ENCODE results near the gene NENF.
"Not testable (repeated sequence)": the region's sequence is repeated elsewhere in the genome, so short reads cannot be mapped to it uniquely, and the experiment has no call there.

NENF gene

GRCh38 chr1:212432661-212433576 lies at the start of gene NENF:
TSS of gene NENF (plus strand) at chr1:212432920. CDS start at chr1:212432944, 24 bp downstream.
- DNase-seq = peak; percentile 87

GRCh38 chr1:212386029-212386428 lies 46.7 kb upstream of the NENF start:
- DNase-seq = no peak

GRCh38 chr1:212388985-212389716 lies 43.6 kb upstream of the NENF start:
- DNase-seq = no peak

GRCh38 chr1:212395678-212396437 lies 36.9 kb upstream of the NENF start:
- DNase-seq = not testable (repeated sequence)

DNA sequence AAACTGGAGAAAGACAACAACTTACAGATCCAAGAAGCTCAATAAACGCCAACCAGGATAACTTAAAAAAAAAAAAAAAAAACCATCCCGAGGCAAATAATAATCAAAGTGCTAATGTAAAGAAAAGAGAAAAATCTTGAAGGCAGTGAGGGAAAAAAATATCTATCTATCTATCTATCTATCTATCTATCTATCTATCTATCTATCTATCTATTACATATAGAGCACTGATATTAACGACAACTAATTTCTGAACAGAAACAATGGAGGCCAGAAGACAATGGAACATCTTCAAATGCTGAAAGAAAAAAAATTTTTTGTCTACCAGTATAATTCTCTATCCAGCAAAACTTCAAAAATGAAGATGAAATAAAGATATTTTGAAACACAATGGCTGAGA lies 36.1 kb upstream of the NENF start:
- DNase-seq = no peak

DNA sequence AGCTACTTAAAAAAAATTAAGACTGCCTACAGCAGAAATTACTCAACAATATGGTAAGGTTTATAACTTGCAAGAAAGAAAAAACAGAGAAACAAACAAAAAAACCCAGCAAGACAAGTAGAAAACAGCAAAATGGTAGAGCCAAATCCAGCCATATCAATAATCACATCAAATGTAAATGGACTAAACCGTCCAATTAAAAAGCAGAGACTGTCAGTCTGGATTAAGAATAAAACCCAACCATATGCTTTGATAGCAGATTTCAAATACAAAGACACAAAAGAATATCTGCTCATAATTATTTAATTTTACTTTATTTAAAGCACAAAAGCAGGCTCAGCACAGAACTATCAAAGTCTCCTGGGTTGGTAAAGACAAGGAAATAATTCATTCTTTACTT lies 35.5 kb upstream of the NENF start:
- DNase-seq = no peak

- DNase-seq = no peak
Observed at GRCh38 chr1:212401042-212401441, 31.7 kb upstream of the NENF start.

DNA sequence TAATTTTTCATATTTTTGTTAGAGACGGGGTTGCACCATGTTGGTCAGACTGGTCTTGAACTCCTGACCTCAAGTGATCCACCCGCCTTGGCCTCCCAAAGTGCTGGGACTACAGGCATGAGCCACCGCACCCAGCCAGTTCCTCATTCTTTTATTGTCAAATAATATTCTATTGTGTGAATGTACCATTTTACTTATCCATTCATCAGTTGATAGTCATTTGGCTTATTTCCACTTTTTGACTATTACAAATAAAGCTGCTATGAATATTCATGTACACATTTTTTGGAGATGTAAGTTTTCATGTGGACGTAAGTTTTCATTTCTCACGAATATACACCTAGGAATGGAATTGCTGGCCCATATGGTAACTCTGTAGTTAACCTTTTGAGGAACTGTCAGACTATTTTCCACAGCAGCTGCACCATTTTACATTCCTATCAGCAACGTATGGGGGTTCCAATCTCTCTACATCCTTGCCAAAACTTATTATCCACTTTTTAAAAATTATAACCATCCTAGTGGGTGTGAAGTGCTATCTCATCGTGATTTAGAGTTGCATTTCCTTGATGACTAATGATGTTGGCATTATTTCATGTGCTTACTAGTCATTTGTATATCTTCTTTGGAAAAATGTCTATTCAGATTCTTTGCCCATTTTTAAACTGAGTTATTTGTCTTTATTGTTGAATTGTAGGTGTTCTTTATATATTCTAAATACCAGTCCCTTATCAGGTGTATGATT lies 30.7 kb upstream of the NENF start:
- DNase-seq = no peak

- no peak for DNase-seq
Observed at GRCh38 chr1:212402666-212403321, 29.9 kb upstream of the NENF start.

DNA sequence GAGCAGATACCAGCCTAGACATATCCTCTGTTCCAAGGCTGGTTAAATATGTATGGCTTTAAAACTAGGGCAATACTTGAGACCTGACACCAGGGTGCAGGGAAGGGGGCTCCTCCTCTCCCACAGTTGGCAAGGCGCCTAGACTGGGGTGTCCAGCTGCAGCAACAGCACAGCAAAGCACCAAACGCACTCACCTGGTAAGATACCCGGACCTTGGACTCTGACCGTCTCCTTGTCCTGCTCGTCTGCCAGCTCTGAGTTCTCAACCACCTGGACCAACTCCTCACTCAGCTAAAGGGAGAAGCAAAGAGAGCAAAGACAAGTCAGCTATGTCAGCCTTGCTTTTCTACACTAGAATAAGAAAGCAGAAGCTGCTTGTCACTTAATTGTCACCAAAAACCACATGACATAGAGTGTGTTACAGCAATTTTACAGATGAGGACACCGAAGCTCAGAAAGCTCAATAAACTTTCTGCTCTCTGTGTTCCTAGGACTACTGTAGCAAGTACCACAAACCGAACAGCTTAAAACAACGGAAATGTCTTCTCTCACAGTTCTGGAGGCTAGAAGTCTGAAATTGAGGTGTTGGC lies 22.4 kb upstream of the NENF start:
- no peak for DNase-seq

GRCh38 chr1:212412374-212412773 lies 20.3 kb upstream of the NENF start:
- no peak for DNase-seq

DNA sequence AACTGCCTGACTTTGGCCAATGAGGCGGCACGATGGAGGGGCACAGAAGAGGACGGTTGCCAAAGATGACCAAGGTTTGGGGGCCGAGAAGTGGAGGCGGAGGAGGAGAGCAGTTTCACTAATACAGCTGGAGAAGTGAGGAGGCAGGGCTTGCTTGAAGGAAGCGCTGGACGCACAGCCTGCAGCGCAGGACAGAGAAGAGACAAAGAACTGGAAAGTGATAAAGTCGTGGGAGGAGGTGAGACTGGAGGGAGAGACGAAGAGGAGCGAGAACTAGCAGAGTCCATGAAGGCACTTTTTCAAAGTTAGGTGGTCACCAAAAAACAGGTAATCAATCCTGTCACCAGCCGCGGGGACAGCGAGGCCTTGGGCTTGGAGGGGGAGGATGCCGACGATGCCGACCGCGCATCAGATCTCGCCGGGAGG lies 18.8 kb upstream of the NENF start:
- DNase-seq = no peak

DNA sequence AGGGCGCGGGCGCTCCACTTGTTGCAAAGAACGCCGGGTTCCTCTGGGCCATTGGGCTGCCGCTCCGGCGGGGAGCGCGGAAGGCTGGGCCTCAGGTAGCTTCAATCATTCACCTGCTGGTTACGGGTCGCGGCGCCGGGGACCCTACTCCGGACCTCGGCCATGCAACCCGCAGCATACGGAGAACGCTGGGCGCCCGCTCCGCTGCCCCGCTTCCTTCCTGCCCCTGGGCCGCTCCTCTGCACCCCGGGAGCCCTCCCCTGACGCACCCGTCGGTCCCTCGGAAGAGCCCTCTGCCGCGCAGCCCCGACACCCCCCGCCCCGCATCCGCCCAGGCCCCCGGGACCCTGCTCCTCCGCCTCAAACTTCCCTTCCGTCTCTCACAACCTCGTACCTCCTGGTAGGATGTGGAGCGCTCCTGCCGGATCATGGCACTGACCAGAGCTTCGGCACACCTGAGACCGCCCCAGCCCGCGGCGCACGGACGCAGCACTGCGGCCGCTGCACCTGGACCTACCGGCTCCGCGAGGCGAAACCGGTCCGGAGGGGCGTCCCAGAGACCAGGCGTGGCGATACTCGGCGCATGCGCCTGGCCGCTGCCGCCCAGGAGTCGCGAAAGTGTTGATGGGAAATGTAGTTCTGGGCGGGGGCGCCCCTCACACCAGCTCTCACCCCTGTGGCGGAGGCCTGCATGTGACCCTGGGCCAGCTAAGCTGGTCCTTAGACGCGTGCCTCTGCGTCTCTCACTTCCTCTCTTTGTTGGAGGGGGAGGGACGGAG lies 18.2 kb upstream of the NENF start, which contains the start of gene PACC1:
PACC1 (minus strand) TSS at position 559 of the 779 bp plus-strand sequence; CDS start at position 430, 129 bp downstream.
- DNase-seq = peak; percentile 86

GRCh38 chr1:212415107-212415841 lies 17.4 kb upstream of the NENF start:
- DNase-seq = no peak

GRCh38 chr1:212421165-212421564 lies 11.6 kb upstream of the NENF start:
- no peak for DNase-seq

DNA sequence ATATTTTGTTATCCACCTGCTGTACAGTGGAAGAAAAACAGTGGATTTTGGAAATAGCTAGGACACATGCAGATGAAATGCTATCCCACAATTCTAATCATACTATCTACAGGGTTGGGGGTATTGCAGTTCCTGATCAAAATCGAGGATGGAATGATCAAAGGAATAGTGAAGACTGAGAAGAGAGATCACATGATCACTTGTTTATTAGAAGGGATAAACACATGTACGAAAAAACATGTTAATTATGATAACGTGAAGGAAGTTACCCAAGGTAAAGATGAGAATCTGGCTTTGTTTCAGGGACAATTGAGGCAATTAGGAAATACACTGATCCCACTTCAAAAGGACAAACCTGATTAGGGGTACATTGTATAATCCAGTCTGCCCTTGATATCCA lies 8.8 kb upstream of the NENF start:
- no peak for DNase-seq

- no peak for DNase-seq
Observed at GRCh38 chr1:212428496-212428895, 4.2 kb upstream of the NENF start.

GRCh38 chr1:212430416-212430815 lies 2.3 kb upstream of the NENF start:
- no peak for DNase-seq

- DNase-seq = no peak
Observed at GRCh38 chr1:212430955-212431394, 1.7 kb upstream of the NENF start.

- no peak for DNase-seq
Observed at GRCh38 chr1:212431644-212432043, 1.1 kb upstream of the NENF start.

Data from activated CD4-positive, CD25-positive, alpha-beta regulatory T cell treated with anti-CD3 and anti-CD28 coated beads, Interleukin-2, amount 50 U/mL, for 72 hours (primary cell).